Left colon (tissue), 2 donors: ENCODE data around the gene C7orf33. TPM values are rescaled to one million over a fixed set of nuclear protein-coding genes. Genes with fewer than 3 reads are reported as not detected.

Experiments
- total RNA-seq, 2 donors: library from RNA; stranded (reverse); fragmentation: NEBNext Ultra II Directional; extraction: Animal tissue kit (Norgen Biotek cat#: 25700); gene quantifications; one replicate each; pipeline ENCODE4 v1.2.1, GENCODE V29; 2021
- donor health status: DM: no; HTN: no; CAD: no.
- donor health status: DM: yes; HTN: yes; CAD: no.

Gene C7orf33
- total RNA-seq, 2 donors from 2014 or later = not detected

Other genes starting within 250 kb of the C7orf33 start
- 10 to 100 TPM; 34.9 to 37.2 TPM for gene CUL1, start 108.1 kb downstream of the C7orf33 start, total RNA-seq